ENCODE results near the gene BPIFB2.

DNA sequence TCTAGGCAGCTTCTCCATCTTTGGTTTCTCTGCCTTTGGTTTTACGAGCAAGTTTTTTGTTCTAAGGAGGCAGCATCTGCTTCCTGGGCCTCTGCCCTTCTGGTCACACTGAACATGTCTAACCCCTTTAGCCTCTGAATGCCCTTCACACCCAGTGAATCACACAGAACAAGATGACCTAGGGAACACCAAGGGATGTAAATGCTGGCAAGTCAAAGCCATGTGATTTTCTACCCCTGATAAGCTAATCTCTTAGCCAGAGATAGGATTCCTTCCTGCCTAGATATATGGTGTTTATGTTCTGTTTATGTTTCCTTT is 16.7 kb downstream of the BPIFB2 start:
- no peak for TF ChIP-seq POLR2A (IDR thresholded peaks at IDR 0.05)
- TF ChIP-seq, protein P1, sequence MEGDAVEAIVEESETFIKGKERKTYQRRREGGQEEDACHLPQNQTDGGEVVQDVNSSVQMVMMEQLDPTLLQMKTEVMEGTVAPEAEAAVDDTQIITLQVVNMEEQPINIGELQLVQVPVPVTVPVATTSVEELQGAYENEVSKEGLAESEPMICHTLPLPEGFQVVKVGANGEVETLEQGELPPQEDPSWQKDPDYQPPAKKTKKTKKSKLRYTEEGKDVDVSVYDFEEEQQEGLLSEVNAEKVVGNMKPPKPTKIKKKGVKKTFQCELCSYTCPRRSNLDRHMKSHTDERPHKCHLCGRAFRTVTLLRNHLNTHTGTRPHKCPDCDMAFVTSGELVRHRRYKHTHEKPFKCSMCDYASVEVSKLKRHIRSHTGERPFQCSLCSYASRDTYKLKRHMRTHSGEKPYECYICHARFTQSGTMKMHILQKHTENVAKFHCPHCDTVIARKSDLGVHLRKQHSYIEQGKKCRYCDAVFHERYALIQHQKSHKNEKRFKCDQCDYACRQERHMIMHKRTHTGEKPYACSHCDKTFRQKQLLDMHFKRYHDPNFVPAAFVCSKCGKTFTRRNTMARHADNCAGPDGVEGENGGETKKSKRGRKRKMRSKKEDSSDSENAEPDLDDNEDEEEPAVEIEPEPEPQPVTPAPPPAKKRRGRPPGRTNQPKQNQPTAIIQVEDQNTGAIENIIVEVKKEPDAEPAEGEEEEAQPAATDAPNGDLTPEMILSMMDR (IDR thresholded peaks at IDR 0.05): no peak
